Mesodermal cell (in vitro differentiated cells): Measurements from ENCODE around the gene SLC15A3.
A peak's percentile ranks its signal among the peaks of the same experiment; 100 is the strongest.

Experiments used
- H3K27ac ChIP-seq: 2 replicates; pipeline ENCODE4 v1.7.0; 2013; ENCODE audit warnings: mild to moderate bottlenecking, low read depth, low read length, moderate library complexity; ENCODE audit not compliant: severe bottlenecking
- H3K36me3 ChIP-seq: 2 replicates; pipeline ENCODE4 v1.7.1; 2013; ENCODE audit warnings: mild to moderate bottlenecking, low read length, moderate library complexity; ENCODE audit not compliant: control insufficient read depth, insufficient read depth
- H3K4me1 ChIP-seq: one replicate; pipeline ENCODE4 v1.7.1; 2013; ENCODE audit warnings: mild to moderate bottlenecking, low read length; ENCODE audit not compliant: insufficient read depth, control insufficient read depth, poor library complexity, severe bottlenecking
- H3K4me3 ChIP-seq: 2 replicates; pipeline ENCODE4 v1.7.0; 2013; ENCODE audit warnings: low read length, control low read depth, mild to moderate bottlenecking; ENCODE audit not compliant: insufficient read depth, poor library complexity, severe bottlenecking; ENCODE audit errors: extremely low read depth
- H3K9me3 ChIP-seq: 2 replicates; pipeline ENCODE4 v1.7.1; 2013; ENCODE audit warnings: mild to moderate bottlenecking, low read length, moderate library complexity; ENCODE audit not compliant: control insufficient read depth
- WGBS, 2 experiments: methylation state at CpG; one replicate each; pipeline ENCODE4 v1.1.5; 2013; ENCODE audit warnings: missing lambda C conversion rate in 2 of 2; ENCODE audit not compliant: insufficient coverage in 2 of 2; 5-methylcytosine and 5-hydroxymethylcytosine counted together

SLC15A3 gene

GRCh38 chr11:60959431-60959830 is 7.5 kb upstream of the SLC15A3 start:
- Histone ChIP-seq H3K4me1 (no peaks in the 10 kb centered on the region), H3K27ac (no peak overlapping the region), H3K9me3 (no peaks in the 10 kb centered on the region), H3K4me3 (no peak overlapping the region), H3K36me3 (no peaks in the 10 kb centered on the region)
- WGBS, 2 experiments = 92 to 96% methylated on average over 2 to 3 of the region's 6 CpGs

GRCh38 chr11:60957188-60957587 is 5.2 kb upstream of the SLC15A3 start:
- Histone ChIP-seq H3K4me3 (no peak overlapping the region), H3K9me3 (no peaks in the 10 kb centered on the region), H3K4me1 (peaks cover 2% of the 10 kb centered on the region), H3K36me3 (no peaks in the 10 kb centered on the region), H3K27ac (no peak overlapping the region)
- WGBS, 2 experiments = 91 to 98% methylated on average over 2 to 4 of the region's 4 CpGs

GRCh38 chr11:60955571-60955970 is 3.6 kb upstream of the SLC15A3 start:
- H3K36me3 ChIP-seq = no peaks in the 10 kb centered on the region
- no peak overlapping the region for H3K27ac ChIP-seq
- H3K4me1 ChIP-seq = peaks cover 5% of the 10 kb centered on the region
- H3K4me3 ChIP-seq = no peak overlapping the region
- H3K9me3 ChIP-seq = no peaks in the 10 kb centered on the region
- WGBS, 2 experiments = 68 to 69% methylated on average over 4 of the region's 5 CpGs

GRCh38 chr11:60954421-60954820 is 2.4 kb upstream of the SLC15A3 start:
- no peaks in the 10 kb centered on the region for H3K36me3 ChIP-seq
- H3K4me3 ChIP-seq = no peak overlapping the region
- H3K4me1 ChIP-seq = peaks cover 5% of the 10 kb centered on the region
- no peak overlapping the region for H3K27ac ChIP-seq
- H3K9me3 ChIP-seq = no peaks in the 10 kb centered on the region
- 79 to 96% methylated on average over 4 of the region's 5 CpGs for WGBS, 2 experiments

DNA sequence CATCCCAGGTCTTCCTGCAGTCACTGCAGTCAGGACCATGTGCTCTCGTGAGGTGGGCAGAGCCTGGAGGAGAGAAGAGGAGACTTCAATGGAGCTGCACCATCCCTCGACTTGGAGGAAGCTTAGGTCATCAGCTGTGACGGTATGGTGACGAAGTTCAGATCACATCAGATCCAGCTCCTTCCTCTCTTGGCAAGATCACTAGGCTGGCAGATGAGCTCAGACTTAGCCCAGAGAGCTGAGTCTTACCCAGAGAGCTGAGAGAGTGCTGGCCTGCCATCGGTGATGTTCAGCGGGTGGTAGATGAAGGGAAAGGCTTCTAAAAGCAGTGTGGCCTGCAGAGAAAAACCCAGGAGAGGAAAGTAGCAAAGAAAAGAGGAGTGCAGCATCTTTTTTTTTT is 1.8 kb upstream of the SLC15A3 start:
- H3K4me1 ChIP-seq = peaks cover 5% of the 10 kb centered on the region
- no peak overlapping the region for H3K27ac ChIP-seq
- 81 to 92% methylated on average over 4 to 6 of the region's 6 CpGs for WGBS, 2 experiments
- H3K4me3 ChIP-seq = no peak overlapping the region
- no peaks in the 10 kb centered on the region for H3K36me3 ChIP-seq
- H3K9me3 ChIP-seq = no peaks in the 10 kb centered on the region

GRCh38 chr11:60952742-60953170 is 780 bp upstream of the SLC15A3 start:
- no peaks in the 10 kb centered on the region for H3K9me3 ChIP-seq
- no peaks in the 10 kb centered on the region for H3K36me3 ChIP-seq

GRCh38 chr11:60951606-60951903 is 421 bp downstream of the SLC15A3 start:
- WGBS, 2 experiments = 6 to 14% methylated on average over 8 of the region's 8 CpGs
- Histone ChIP-seq H3K4me1 (peaks cover 5% of the 10 kb centered on the region), H3K4me3 (no peak overlapping the region), H3K36me3 (no peaks in the 10 kb centered on the region), H3K27ac (no peak overlapping the region), H3K9me3 (no peaks in the 10 kb centered on the region)

More at GRCh38 chr11:60952742-60953170, 780 bp upstream of the SLC15A3 start:
- 59 to 81% methylated on average over 2 to 3 of the region's 3 CpGs for WGBS, 2 experiments
- Histone ChIP-seq H3K4me3 (no peak overlapping the region), H3K27ac (no peak overlapping the region), H3K4me1 (peaks cover 5% of the 10 kb centered on the region)

GRCh38 chr11:60950933-60951605 is 907 bp downstream of the SLC15A3 start:
- Histone ChIP-seq H3K4me1 (peaks cover 5% of the 10 kb centered on the region), H3K4me3 (peak overlapping the region; percentile 5)
- 8 to 13% methylated on average over 60 to 64 of the region's 86 CpGs for WGBS, 2 experiments

DNA sequence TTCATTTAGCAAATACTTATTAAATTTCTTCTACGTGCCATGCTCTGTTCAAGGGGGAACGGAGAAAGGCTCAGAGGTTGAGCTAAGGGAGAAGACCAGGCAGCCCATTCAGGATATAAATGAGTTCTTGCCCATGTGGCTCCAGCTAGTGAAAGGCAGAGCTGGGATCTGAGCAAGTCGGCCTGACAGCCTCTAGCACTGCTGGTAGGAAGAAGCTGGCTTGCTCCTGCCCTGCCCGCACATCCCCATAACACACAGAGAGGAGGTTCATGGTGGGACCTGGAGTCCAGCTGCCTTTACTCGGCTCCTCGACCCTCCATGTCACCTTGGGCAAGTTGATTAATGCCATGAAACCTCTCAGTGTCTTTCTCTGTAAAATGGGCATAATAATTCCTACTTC is 2.0 kb downstream of the SLC15A3 start:
- Histone ChIP-seq H3K4me1 (peaks cover 5% of the 10 kb centered on the region), H3K9me3 (no peaks in the 10 kb centered on the region), H3K27ac (no peak overlapping the region), H3K36me3 (no peaks in the 10 kb centered on the region), H3K4me3 (no peak overlapping the region)
- WGBS, 2 experiments = 84 to 100% methylated on average over 2 to 4 of the region's 6 CpGs

More at GRCh38 chr11:60950933-60951605, 907 bp downstream of the SLC15A3 start:
- H3K9me3 ChIP-seq = no peaks in the 10 kb centered on the region
- no peak overlapping the region for H3K27ac ChIP-seq
- H3K36me3 ChIP-seq = no peaks in the 10 kb centered on the region

- peaks cover 5% of the 10 kb centered on the region for H3K4me1 ChIP-seq
- 72 to 82% methylated on average over 1 to 4 of the region's 5 CpGs for WGBS, 2 experiments
- H3K4me3 ChIP-seq = no peak overlapping the region
- H3K27ac ChIP-seq = no peak overlapping the region
- H3K36me3 ChIP-seq = no peaks in the 10 kb centered on the region
- H3K9me3 ChIP-seq = no peaks in the 10 kb centered on the region
Measured at GRCh38 chr11:60948250-60948649, 3.7 kb downstream of the SLC15A3 start.

GRCh38 chr11:60947700-60948099 is 4.3 kb downstream of the SLC15A3 start:
- Histone ChIP-seq H3K36me3 (no peaks in the 10 kb centered on the region), H3K9me3 (no peaks in the 10 kb centered on the region), H3K4me1 (peaks cover 5% of the 10 kb centered on the region), H3K27ac (peak overlapping the region; percentile 10), H3K4me3 (no peak overlapping the region)
- WGBS, 2 experiments = 0% methylated on average over 1 of the region's 2 CpGs
